Hypothalamus (tissue), 51 donors: ENCODE data around the gene DYNC2I2.
A peak's percentile ranks its signal among the peaks of the same experiment; 100 is the strongest.
"Not testable (repeated sequence)": the region's sequence is repeated elsewhere in the genome, so short reads cannot be mapped to it uniquely, and the experiment has no call there.

ENCODE experiments used
- DNase-seq, 51 donors: peaks; one replicate each; lab custom pipeline; 2025; lab: John Stamatoyannopoulos, UW

The DYNC2I2 gene

DNA sequence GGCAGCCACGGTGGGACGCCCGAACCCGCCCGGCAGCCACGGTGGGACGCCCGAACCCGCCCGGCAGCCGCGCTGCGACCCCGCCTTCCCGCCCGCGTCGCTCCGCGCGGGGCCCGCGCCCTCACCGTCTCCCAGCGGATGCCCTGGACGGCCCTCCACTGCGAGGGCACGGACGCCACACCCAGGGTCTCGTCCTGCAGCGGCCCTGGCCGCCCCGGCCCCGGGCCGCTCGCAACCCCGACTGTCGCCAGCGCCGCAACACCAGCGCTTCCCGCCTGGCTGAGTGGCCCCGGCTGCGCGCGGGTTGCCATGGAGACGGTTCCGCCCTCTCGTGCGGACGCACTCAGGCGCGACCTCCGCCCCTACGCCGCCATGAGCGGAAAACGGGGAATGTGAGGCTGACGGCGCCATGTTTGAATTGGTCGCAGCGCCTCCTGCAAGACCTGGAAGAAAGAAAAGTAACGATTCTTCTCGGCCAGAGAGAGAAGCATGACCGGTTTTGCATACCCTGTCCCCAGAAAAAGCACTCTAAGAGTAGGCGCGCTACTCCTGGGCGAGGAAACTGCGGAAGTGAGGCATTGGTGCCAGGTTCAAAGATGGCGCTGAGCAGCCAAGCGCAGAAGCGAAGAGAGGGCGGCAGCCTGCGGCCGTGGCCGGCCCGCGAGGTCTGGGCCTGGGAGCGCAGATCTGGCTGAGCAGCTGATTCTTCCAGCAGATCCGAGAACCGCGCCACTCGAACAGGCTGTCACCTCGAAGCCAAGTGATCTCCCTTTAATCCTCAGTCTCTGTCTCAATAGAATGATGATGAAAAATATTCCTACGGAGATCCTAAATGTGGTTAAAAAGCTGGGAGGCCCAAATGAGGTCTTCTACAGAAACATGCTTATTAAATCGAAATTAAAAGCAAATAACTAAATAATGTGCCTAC, at the start of gene DYNC2I2:
Gene DYNC2I2, minus strand, starts transcription at position 432 of the 928 bp plus-strand sequence. Its CDS starts 121 bp downstream, at position 311.
- DNase-seq, result peak; percentile 58 to 97 (median 88)

GRCh38 chr9:128706045-128706444, 49.4 kb upstream of the DYNC2I2 start:
- no peak for DNase-seq

DNA sequence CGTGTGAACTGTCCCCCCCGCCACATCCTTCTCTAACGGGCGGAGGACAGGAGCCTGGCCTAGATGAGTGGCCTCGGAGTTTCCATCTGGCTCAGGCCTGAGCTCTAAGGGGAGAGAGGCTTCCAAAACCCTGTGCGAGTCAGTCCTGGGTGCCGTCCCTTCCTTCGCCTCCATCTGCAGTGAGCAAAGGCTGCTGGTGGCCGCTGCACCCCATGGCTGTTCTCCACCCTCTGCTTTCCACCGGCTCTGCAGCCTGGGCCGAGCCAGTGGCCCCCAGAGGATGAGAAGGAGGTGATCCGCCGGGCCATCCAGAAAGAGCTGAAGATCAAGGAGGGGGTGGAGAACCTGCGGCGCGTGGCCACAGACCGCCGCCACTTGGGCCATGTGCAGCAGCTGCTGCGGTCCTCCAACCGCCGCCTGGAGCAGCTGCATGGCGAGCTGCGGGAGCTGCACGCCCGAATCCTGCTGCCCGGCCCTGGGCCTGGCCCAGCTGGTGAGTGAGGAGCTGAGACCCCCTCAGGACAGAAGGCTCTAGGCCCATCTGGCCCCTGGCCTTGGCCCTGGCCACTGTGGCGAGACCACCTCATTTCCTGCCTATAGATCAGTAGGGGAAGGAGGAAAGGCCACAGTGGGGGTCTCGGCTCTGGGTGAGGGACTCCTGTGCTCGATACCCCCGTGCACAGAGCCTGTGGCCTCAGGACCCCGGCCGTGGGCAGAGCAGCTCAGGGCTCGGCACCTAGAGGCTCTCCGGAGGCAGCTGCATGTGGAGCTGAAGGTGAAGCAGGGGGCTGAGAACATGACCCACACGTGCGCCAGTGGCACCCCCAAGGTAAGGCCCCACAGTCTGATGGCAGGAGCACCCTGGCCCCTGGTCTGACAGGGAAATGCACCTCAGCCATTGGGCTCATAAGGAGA, 48.7 kb upstream of the DYNC2I2 start:
- DNase-seq, result no peak

GRCh38 chr9:128704356-128704670, 47.7 kb upstream of the DYNC2I2 start:
- DNase-seq, result no peak

DNA sequence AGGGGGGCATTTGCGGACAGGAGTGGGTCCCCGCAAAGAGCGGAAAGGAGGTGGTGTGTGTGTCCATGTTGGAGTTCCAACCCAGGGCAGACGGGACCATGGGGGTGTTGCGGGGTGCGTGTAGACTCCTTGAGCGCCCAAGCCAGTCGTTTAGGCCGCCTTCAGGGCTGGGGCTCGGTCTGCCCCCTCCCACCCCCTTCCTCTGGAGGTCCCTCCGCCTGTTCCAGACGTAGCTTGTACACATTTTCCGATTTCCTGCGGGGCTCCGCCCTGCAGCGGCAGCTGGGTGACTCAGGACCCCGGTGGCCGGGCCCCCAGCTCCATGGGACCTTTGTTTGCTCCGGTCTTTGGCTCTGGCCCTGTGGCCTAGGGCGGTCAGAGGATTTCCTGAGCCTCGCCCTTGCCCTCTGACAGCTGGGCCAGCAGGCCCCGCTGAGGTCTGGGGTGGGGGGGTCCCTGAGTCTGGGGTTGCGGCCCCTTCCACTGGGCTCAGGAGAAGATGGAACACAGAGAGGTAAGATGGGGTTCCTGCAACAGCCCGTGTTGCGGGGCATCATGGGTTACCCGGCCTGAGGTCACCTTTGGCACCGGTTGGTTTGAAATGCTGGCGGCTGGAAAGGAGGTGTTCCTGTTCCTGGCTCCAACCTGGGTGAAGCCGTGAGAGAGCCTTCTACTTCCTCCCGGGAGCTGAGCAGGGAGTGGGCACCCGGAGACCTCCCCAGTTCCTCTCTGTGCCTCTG, 47.1 kb upstream of the DYNC2I2 start:
- DNase-seq, result no peak

DNA sequence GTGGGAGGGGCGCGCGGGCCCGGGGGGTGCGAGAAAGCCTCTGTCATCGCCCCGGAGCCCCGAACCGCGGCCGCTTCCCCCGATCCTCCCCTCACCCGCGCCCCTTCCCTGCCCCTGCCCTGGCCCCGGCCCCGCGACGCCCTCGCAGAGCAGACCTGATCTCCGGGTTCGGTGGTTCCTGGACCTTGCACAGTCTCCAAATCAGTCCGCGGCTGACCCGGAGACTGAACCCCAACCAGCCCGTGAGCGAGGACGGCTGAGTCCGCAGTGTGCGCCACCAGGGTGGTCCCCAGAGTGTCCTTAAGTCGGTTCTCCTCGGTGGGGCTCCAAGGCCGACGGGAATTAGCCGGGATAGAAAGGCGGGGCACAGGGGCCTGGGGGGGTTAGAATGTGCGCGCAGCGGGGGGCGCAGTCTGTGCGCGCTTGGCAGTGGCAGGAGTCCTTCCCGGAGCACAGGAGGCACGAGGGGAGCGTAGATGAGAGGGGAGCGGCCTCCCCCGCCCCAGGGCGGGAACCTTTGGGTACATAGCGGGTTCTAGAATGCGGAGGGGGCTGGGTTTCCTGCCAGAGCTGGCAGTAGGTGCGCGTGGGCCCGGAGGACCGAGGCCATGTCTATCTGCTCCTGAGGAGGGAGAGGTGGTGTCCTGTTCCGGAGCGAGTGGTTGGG, 46.4 kb upstream of the DYNC2I2 start:
- no peak for DNase-seq

- DNase-seq, result peak in 45 of 51 donors; percentile 14 to 85 (median 52)
Measured at GRCh38 chr9:128702445-128702948, 45.9 kb upstream of the DYNC2I2 start, which contains the start of gene PKN3. Gene PKN3, plus strand, starts transcription at chr9:128702503. Its CDS starts 413 bp downstream, at chr9:128702916.

- no peak for DNase-seq
Measured at GRCh38 chr9:128701227-128701854, 44.7 kb upstream of the DYNC2I2 start.

DNA sequence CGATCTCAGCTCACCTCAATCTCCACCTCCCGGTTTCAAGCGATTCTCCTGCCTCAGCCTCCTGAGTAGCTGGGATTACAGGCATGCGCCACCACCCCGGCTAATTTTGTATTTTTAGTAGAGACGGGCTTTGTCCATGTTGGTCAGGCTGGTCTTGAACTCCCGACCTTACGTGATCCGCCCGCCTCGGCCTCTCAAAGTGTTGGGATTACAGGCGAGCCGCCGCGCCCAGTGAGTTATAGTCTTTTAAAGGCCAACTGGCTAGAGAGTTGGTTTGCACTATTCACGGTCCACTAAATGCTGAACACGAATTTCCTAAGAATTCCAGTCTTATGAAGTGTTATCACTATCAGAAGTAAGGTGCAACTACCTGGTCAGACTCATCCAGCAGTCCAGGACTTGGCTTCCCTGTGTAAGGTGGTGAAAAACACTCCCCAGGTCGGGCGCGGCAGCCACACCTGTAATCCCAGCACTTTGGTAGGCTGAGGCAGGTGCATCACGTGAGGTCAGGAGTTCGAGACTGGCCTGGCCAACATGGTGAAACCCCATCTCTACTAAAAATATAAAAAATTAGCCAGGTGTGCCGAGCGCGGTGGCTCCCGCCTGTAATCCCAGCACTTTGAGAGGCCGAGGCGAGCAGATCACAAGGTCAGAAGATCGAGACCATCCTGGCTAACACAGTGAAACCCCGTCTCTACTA, 42.6 kb upstream of the DYNC2I2 start:
- DNase-seq, result not testable (repeated sequence)

DNA sequence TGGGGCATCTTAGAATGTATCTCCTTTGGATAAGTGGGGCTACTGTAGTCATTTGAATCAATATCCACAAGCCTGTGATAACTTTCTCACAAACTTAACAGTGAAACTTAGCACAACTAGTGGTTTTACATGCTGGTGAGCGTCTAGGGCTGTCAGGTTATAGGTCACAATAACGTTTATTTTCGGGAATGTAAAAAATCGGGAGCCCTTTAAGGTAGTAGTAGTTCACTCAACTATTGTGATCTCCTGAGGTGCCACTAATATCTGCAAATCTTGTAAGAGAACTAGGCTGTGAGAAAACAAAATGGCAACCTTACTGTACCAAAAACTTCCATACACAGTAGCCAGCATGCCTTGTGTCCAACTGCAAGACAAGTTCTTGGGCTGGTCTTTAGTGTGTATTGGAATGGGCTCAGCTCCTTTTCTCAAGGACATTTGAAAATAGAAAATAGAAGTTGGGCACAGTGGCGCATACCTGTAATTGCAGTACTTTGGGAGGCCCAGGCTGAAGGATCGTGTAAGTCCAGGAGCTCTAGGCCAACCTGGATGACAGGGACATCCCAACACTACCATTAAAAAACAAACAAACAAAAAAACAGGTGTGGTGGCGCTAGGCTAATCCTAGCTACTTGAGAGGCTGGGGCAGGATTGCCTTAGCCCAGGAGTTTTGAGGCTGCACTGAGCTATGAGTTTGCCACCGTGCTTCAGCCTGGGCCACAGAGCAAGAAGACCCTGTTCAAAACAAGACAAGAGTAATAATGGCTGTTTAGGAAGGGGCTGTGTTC, 40.5 kb upstream of the DYNC2I2 start:
- DNase-seq, result no peak

GRCh38 chr9:128694344-128694743, 37.7 kb upstream of the DYNC2I2 start:
- no peak for DNase-seq

DNA sequence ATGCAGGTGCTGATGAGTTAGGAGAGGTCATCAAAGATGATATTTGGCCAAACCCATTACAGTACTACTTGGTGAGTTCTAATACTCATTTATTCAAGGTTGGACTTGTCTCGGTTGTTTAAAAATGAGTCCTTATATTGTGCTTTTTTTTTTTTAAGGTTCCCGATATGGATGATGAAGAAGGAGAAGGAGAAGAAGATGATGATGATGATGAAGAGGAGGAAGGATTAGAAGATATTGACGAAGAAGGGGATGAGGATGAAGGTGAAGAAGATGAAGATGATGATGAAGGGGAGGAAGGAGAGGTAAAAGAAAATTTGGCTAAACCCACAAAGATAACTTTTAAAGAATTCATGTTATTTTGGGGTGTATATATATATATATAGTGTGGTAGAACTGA, 37.1 kb upstream of the DYNC2I2 start:
- DNase-seq, result not testable (repeated sequence)

- DNase-seq, result no peak
Measured at GRCh38 chr9:128690684-128691034, 34.0 kb upstream of the DYNC2I2 start.

- peak in 29 of 51 donors; percentile 9 to 55 (median 28) for DNase-seq
Measured at GRCh38 chr9:128689820-128690683, 33.4 kb upstream of the DYNC2I2 start.

- peak in 33 of 51 donors; percentile 27 to 82 (median 66) for DNase-seq
Measured at GRCh38 chr9:128689293-128689774, 32.7 kb upstream of the DYNC2I2 start.

- peak; percentile 33 to 96 (median 84) for DNase-seq
Measured at GRCh38 chr9:128688501-128689292, 32.0 kb upstream of the DYNC2I2 start, which contains the start of gene SET. Gene SET, plus strand, starts transcription at chr9:128689222. Its CDS starts 361 bp downstream, at chr9:128689583.
